Keratinocyte (primary cell): Measurements from ENCODE around the gene BOLA1. TPM values are rescaled to one million over a fixed set of nuclear protein-coding genes. Genes with fewer than 3 reads are reported as not detected.
"Not testable (repeated sequence)": the region's sequence is repeated elsewhere in the genome, so short reads cannot be mapped to it uniquely, and the experiment has no call there.

Source experiments
- DNase-seq: peaks from one replicate; pipeline ENCODE4 v3.0.0-alpha.2; 2011; ENCODE audit warnings: low read depth, missing footprints, low spot score
- FAIRE-seq: peaks from 2 replicates; lab custom pipeline; 2011; peaks lifted over from hg19 to GRCh38; lab: Jason Lieb, UNC
- H2AFZ ChIP-seq: 2 replicates; pipeline ENCODE4 v1.6.0; 2012; ENCODE audit warnings: low read length, control low read depth, inconsistent platforms; ENCODE audit not compliant: control insufficient read depth
- H3K27ac ChIP-seq: 2 replicates; pipeline ENCODE4 v1.5.1; 2011; ENCODE audit warnings: low read length; ENCODE audit not compliant: control insufficient read depth, insufficient read depth
- H3K27me3 ChIP-seq: 3 replicates; pipeline ENCODE4 v1.6.0; 2011; ENCODE audit warnings: low read length; ENCODE audit not compliant: control insufficient read depth, insufficient read depth; ENCODE audit errors: extremely low read depth
- H3K36me3 ChIP-seq, 2 experiments: 2 replicates in 1 of 2; 3 replicates in 1 of 2; pipeline ENCODE4 v1.5.1; 2011; ENCODE audit warnings: low read length in 2 of 2, mild to moderate bottlenecking in 1 of 2; ENCODE audit not compliant: control insufficient read depth in 2 of 2, insufficient read depth in 2 of 2; ENCODE audit errors: extremely low read depth in 1 of 2
- H3K4me1 ChIP-seq: 3 replicates; pipeline ENCODE4 v1.5.1; 2011; ENCODE audit warnings: low read length; ENCODE audit not compliant: control insufficient read depth, insufficient read depth; ENCODE audit errors: extremely low read depth
- H3K4me2 ChIP-seq: 3 replicates; pipeline ENCODE4 v1.6.0; 2011; ENCODE audit warnings: low read depth, low read length; ENCODE audit not compliant: control insufficient read depth, insufficient read depth; ENCODE audit errors: extremely low read depth
- H3K4me3 ChIP-seq, 3 experiments: fragments of 200-600 bp in 1 of 3; sonication (generic) in 1 of 3; 2 replicates in 2 of 3; 3 replicates in 1 of 3; pipeline ENCODE4 v1.5.1; 2011 to 2016; ENCODE audit warnings: low read length in 3 of 3, mild to moderate bottlenecking in 3 of 3, control low read depth in 2 of 3, inconsistent platforms in 1 of 3, low read depth in 1 of 3, mixed read lengths in 1 of 3, mixed run types in 1 of 3, moderate library complexity in 1 of 3; ENCODE audit not compliant: control insufficient read depth in 2 of 3, insufficient read depth in 2 of 3; ENCODE audit errors: extremely low read depth in 1 of 3
- H3K79me2 ChIP-seq: 2 replicates; pipeline ENCODE4 v1.6.0; 2012; ENCODE audit warnings: low read length; ENCODE audit not compliant: control insufficient read depth, insufficient read depth
- H3K9ac ChIP-seq: 3 replicates; pipeline ENCODE4 v1.6.0; 2011; ENCODE audit warnings: low read length; ENCODE audit not compliant: control insufficient read depth, insufficient read depth; ENCODE audit errors: extremely low read depth
- H3K9me1 ChIP-seq: 3 replicates; pipeline ENCODE4 v1.6.0; 2011; ENCODE audit warnings: low read length; ENCODE audit not compliant: control insufficient read depth, insufficient read depth; ENCODE audit errors: extremely low read depth
- H3K9me3 ChIP-seq: 2 replicates; pipeline ENCODE4 v1.5.1; 2012; ENCODE audit warnings: low read depth, low read length; ENCODE audit not compliant: control insufficient read depth
- H4K20me1 ChIP-seq: 3 replicates; pipeline ENCODE4 v1.6.0; 2011; ENCODE audit warnings: low read length; ENCODE audit not compliant: control insufficient read depth, insufficient read depth; ENCODE audit errors: extremely low read depth
- EZH2 ChIP-seq: IDR thresholded peaks from one replicate; pipeline ENCODE4 v1.6.1; 2012; ENCODE audit warnings: inconsistent platforms, mild to moderate bottlenecking, low read length, moderate library complexity
- dilution Hi-C: fragments of 300-500 bp; cut with MboI; formaldehyde crosslinking; loops from one replicate; pipeline ENCODE4 v1.7.0; 2020; ENCODE audit warnings: low sequenced_read_pairs; ENCODE audit not compliant: extremely low pct_ligation_motif_present
- polyA plus RNA-seq, 5 experiments: library from polyadenylated mRNA; depleted of rRNA in 3 of 5; stranded (reverse) in 3 of 5; stranded (forward) in 1 of 5; unstranded in 1 of 5; fragments of >200 nt; gene quantifications; 1 replicate in 1 of 5; 2 replicates in 3 of 5; 3 replicates in 1 of 5; pipeline versions ENCODE4 v1.2.1 to v1.2.3, GENCODE V29; 2011 to 2012; ENCODE audit warnings: missing spikeins in 2 of 5, low read depth in 1 of 5, low replicate concordance in 1 of 5
- TF ChIP-seq, protein P1 (sequence below), 3 experiments: IDR thresholded peaks in 1 of 3; conservative IDR thresholded peaks in 1 of 3; optimal IDR thresholded peaks in 1 of 3; 2 replicates in 2 of 3; 3 replicates in 1 of 3; pipeline versions ENCODE3 to v1.5.1; 2011; ENCODE audit warnings: low read length in 3 of 3, mild to moderate bottlenecking in 3 of 3, moderate library complexity in 2 of 3, control low read depth in 1 of 3, inconsistent platforms in 1 of 3; ENCODE audit not compliant: insufficient read depth in 2 of 3; ENCODE audit errors: extremely low read depth in 1 of 3

Gene BOLA1
- polyA plus RNA-seq, 1 donor (not counting 4 experiments of a cell fraction or from before 2014, with no cell fraction given), result 13.8 TPM

GRCh38 chr1:149886396-149887195, 12.8 kb upstream of the BOLA1 start:
- no peak overlapping the region for H2AFZ ChIP-seq
- H4K20me1 ChIP-seq, result no peaks in the 10 kb centered on the region
- DNase-seq (peak; percentile 99), FAIRE-seq (no peak)
- peak overlapping the region; percentile 92 for H3K9ac ChIP-seq
- TF ChIP-seq, protein P1, sequence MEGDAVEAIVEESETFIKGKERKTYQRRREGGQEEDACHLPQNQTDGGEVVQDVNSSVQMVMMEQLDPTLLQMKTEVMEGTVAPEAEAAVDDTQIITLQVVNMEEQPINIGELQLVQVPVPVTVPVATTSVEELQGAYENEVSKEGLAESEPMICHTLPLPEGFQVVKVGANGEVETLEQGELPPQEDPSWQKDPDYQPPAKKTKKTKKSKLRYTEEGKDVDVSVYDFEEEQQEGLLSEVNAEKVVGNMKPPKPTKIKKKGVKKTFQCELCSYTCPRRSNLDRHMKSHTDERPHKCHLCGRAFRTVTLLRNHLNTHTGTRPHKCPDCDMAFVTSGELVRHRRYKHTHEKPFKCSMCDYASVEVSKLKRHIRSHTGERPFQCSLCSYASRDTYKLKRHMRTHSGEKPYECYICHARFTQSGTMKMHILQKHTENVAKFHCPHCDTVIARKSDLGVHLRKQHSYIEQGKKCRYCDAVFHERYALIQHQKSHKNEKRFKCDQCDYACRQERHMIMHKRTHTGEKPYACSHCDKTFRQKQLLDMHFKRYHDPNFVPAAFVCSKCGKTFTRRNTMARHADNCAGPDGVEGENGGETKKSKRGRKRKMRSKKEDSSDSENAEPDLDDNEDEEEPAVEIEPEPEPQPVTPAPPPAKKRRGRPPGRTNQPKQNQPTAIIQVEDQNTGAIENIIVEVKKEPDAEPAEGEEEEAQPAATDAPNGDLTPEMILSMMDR (optimal IDR thresholded peaks at IDR 0.05 in 1 of 3, IDR thresholded peaks at IDR 0.05 in 1 of 3, conservative IDR thresholded peaks at IDR 0.05 in 1 of 3; ENCODE audit: extremely low read depth in 1 of 3, insufficient read depth in 2 of 3, low read length in 3 of 3), result no peak
- no peak for TF ChIP-seq EZH2
- peak overlapping the region; percentile 53 to 89 (median 87) for H3K4me3 ChIP-seq
- dilution Hi-C loops, result no loop called here
- H3K79me2 ChIP-seq, result no peaks in the 10 kb centered on the region
- no peaks in the 10 kb centered on the region for H3K36me3 ChIP-seq
- peaks cover 20% of the 10 kb centered on the region for H3K4me1 ChIP-seq
- no peaks in the 10 kb centered on the region for H3K27me3 ChIP-seq
- H3K9me1 ChIP-seq, result no peaks in the 10 kb centered on the region
- peak overlapping the region; percentile 100 for H3K4me2 ChIP-seq
- H3K9me3 ChIP-seq, result no peaks in the 10 kb centered on the region
- peak overlapping the region; percentile 98 for H3K27ac ChIP-seq

GRCh38 chr1:149887196-149887455, 12.2 kb upstream of the BOLA1 start:
- not testable (repeated sequence) for DNase-seq

More at GRCh38 chr1:149887196-149887455, 12.2 kb upstream of the BOLA1 start:
- H3K27me3 ChIP-seq, H2AFZ ChIP-seq, H3K79me2 ChIP-seq, dilution Hi-C loops, H3K9me1 ChIP-seq, H3K36me3 ChIP-seq, FAIRE-seq, H3K9me3 ChIP-seq, H4K20me1 ChIP-seq: not testable (repeated sequence)
- peak overlapping the region; percentile 53 to 88 (median 61) for H3K4me3 ChIP-seq
- peak overlapping the region; percentile 92 for H3K9ac ChIP-seq
- H3K4me2 ChIP-seq, result peak overlapping the region; percentile 100
- peaks cover 20% of the 10 kb centered on the region for H3K4me1 ChIP-seq
- H3K27ac ChIP-seq, result peak overlapping the region; percentile 98
